Tibial nerve (tissue), 4 donors: ENCODE data around the gene DDX18. TPM values are rescaled to one million over a fixed set of nuclear protein-coding genes. Genes with fewer than 3 reads are reported as not detected.
A peak's percentile ranks its signal among the peaks of the same experiment; 100 is the strongest.
"Not testable (repeated sequence)": the region's sequence is repeated elsewhere in the genome, so short reads cannot be mapped to it uniquely, and the experiment has no call there.

ENCODE experiments used
- DNase-seq, 2 donors: peaks; one replicate each; pipeline ENCODE4 v3.0.0-alpha.2; 2019; ENCODE audit warnings: low spot score in 2 of 2
- H3K27ac ChIP-seq, 4 donors: fragments of 200-600 bp; sonication (generic) in 3 of 4; one replicate each; pipeline ENCODE4 v1.5.1; 2017 to 2019; ENCODE audit warnings: mild to moderate bottlenecking in 1 of 4
- H3K27me3 ChIP-seq, 2 donors: fragments of 200-600 bp; sonication (generic) in 1 of 2; one replicate each; pipeline versions ENCODE4 v1.5.1 to v1.6.0; 2017 to 2019
- H3K36me3 ChIP-seq, 3 donors: fragments of 200-600 bp; sonication (generic); one replicate each; pipeline ENCODE4 v1.5.1; 2018 to 2019
- H3K4me1 ChIP-seq, 4 donors: fragments of 200-600 bp; sonication (generic) in 3 of 4; one replicate each; pipeline ENCODE4 v1.5.1; 2017 to 2019
- H3K4me3 ChIP-seq, 4 donors: fragments of 200-600 bp; sonication (generic) in 3 of 4; one replicate each; pipeline ENCODE4 v1.5.1; 2017 to 2019; ENCODE audit warnings: mild to moderate bottlenecking in 1 of 4, moderate library complexity in 1 of 4
- H3K9me3 ChIP-seq, 4 donors: fragments of 200-600 bp; sonication (generic) in 3 of 4; one replicate each; pipeline ENCODE4 v1.5.1; 2017 to 2019
- EP300 ChIP-seq, 2 donors: sonication (generic); formaldehyde crosslinking; IDR thresholded peaks; one replicate each; pipeline ENCODE4 v1.6.1; 2017; ENCODE audit warnings: antibody characterized with exemption in 2 of 2, mild to moderate bottlenecking in 1 of 2
- POLR2A ChIP-seq, 2 donors: fragments of 450-650 bp; IDR thresholded peaks; one replicate each; pipeline ENCODE4 v1.6.1; 2017; ENCODE audit warnings: antibody characterized with exemption in 2 of 2, mild to moderate bottlenecking in 2 of 2, moderate library complexity in 2 of 2
- WGBS, 2 donors: methylation state at CpG; one replicate each; pipeline ENCODE4 v1.1.5; 2018; 5-methylcytosine and 5-hydroxymethylcytosine counted together
- total RNA-seq, 4 donors: library from RNA; depleted of rRNA; stranded (reverse); fragments of >200 nt; gene quantifications; one replicate each; pipeline ENCODE4 v1.1.0, GENCODE V29; 2016
- TF ChIP-seq, protein P1 (sequence below), 5 experiments: fragments of 200-600 bp in 3 of 5; fragments of 450-650 bp in 2 of 5; sonication (generic) in 3 of 5; IDR thresholded peaks; one replicate each; pipeline ENCODE4 v1.5.1; 2016 to 2019; ENCODE audit warnings: antibody characterized with exemption in 5 of 5, mild to moderate bottlenecking in 3 of 5, moderate library complexity in 2 of 5

The DDX18 gene
- total RNA-seq, 4 donors from 2014 or later: 37.8 to 48.0 (median 43.2) TPM

- WGBS, 2 donors: 51 to 52% methylated on average over 2 of the region's 2 CpGs
- TF ChIP-seq, protein P1, sequence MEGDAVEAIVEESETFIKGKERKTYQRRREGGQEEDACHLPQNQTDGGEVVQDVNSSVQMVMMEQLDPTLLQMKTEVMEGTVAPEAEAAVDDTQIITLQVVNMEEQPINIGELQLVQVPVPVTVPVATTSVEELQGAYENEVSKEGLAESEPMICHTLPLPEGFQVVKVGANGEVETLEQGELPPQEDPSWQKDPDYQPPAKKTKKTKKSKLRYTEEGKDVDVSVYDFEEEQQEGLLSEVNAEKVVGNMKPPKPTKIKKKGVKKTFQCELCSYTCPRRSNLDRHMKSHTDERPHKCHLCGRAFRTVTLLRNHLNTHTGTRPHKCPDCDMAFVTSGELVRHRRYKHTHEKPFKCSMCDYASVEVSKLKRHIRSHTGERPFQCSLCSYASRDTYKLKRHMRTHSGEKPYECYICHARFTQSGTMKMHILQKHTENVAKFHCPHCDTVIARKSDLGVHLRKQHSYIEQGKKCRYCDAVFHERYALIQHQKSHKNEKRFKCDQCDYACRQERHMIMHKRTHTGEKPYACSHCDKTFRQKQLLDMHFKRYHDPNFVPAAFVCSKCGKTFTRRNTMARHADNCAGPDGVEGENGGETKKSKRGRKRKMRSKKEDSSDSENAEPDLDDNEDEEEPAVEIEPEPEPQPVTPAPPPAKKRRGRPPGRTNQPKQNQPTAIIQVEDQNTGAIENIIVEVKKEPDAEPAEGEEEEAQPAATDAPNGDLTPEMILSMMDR (IDR thresholded peaks at IDR 0.05): no peak
- TF ChIP-seq EP300 (IDR thresholded peaks at IDR 0.05): no peak
- TF ChIP-seq POLR2A (IDR thresholded peaks at IDR 0.05): no peak
- no peak for DNase-seq
- Histone ChIP-seq H3K9me3 (peaks cover 0 to 1% (median 0%) of the 10 kb centered on the region in 4 donors), H3K4me3 (no peak overlapping the region), H3K4me1 (no peaks in the 10 kb centered on the region), H3K27me3 (no peaks in the 10 kb centered on the region), H3K27ac (no peak overlapping the region), H3K36me3 (no peaks in the 10 kb centered on the region)
These were observed 19.8 kb upstream of the DDX18 start for GRCh38 chr2:117794668-117795067.

- Histone ChIP-seq H3K36me3 (no peaks in the 10 kb centered on the region), H3K27ac (no peak overlapping the region), H3K4me1 (no peaks in the 10 kb centered on the region), H3K27me3 (peaks cover 0 to 14% of the 10 kb centered on the region in 2 donors), H3K4me3 (no peak overlapping the region), H3K9me3 (no peaks in the 10 kb centered on the region)
- no peak for DNase-seq
- TF ChIP-seq, protein P1 (IDR thresholded peaks at IDR 0.05): no peak
- TF ChIP-seq EP300 (IDR thresholded peaks at IDR 0.05) (no peak), POLR2A (IDR thresholded peaks at IDR 0.05) (no peak)
These were observed 12.7 kb upstream of the DDX18 start for GRCh38 chr2:117801826-117802225.

- H3K27me3 ChIP-seq: peaks cover 0 to 14% of the 10 kb centered on the region in 2 donors
- WGBS, 2 donors: 56 to 67% methylated on average over 9 to 29 of the region's 35 CpGs
- H3K27ac ChIP-seq, DNase-seq, H3K4me1 ChIP-seq, H3K9me3 ChIP-seq, H3K36me3 ChIP-seq, H3K4me3 ChIP-seq: not testable (repeated sequence)
These were observed 10.7 kb upstream of the DDX18 start for GRCh38 chr2:117803644-117804325.

GRCh38 chr2:117812443-117812842 lies 2.0 kb upstream of the DDX18 start:
- H3K4me1 ChIP-seq: peaks cover 0 to 32% (median 17%) of the 10 kb centered on the region in 4 donors
- TF ChIP-seq, protein P1 (IDR thresholded peaks at IDR 0.05): no peak
- no peak for TF ChIP-seq POLR2A (IDR thresholded peaks at IDR 0.05)
- no peak for TF ChIP-seq EP300 (IDR thresholded peaks at IDR 0.05)
- H3K27ac ChIP-seq: no peak overlapping the region
- 59 to 66% methylated on average over 4 of the region's 4 CpGs for WGBS, 2 donors
- H3K27me3 ChIP-seq: no peaks in the 10 kb centered on the region
- no peaks in the 10 kb centered on the region for H3K9me3 ChIP-seq
- no peak for DNase-seq
- H3K4me3 ChIP-seq: no peak overlapping the region
- H3K36me3 ChIP-seq: peaks cover 0 to 2% (median 0%) of the 10 kb centered on the region in 3 donors

DNA sequence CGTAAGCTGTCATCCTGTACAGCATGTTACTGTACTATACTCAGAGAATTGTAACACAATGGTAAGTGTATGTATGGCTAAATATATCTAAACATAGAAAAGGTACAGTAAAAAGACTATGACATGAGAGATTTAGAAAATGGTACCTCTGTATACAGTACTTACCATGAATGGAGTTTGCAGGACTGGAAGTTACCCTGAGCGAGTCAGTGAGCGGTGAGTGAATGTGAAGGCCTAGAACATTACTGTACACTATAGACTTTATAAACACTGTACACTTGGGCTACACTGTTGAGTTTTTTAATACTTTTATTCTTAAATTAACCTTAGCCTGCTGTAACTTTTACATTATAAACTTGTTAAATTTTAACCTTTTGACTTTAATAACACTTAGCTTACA lies 1.5 kb downstream of the DDX18 start:
- Histone ChIP-seq H3K27me3 (no peaks in the 10 kb centered on the region), H3K9me3 (no peaks in the 10 kb centered on the region), H3K36me3 (peaks cover 0 to 37% (median 7%) of the 10 kb centered on the region in 3 donors), H3K4me1 (peaks cover 0 to 40% (median 17%) of the 10 kb centered on the region in 4 donors), H3K27ac (no peak overlapping the region), H3K4me3 (peak overlapping the region in 2 of 4 donors; percentile 87 to 97)
- WGBS, 2 donors: 89 to 96% methylated on average over 3 of the region's 3 CpGs
- DNase-seq: no peak
- TF ChIP-seq EP300 (IDR thresholded peaks at IDR 0.05): no peak
- TF ChIP-seq, protein P1 (IDR thresholded peaks at IDR 0.05): no peak
- no peak for TF ChIP-seq POLR2A (IDR thresholded peaks at IDR 0.05)
